ENCODE results near the gene NPAS3.
A peak's percentile ranks its signal among the peaks of the same experiment; 100 is the strongest.

GRCh38 chr14:33849455-33849801 lies 910.7 kb downstream of the NPAS3 start:
- TF ChIP-seq, protein P1, sequence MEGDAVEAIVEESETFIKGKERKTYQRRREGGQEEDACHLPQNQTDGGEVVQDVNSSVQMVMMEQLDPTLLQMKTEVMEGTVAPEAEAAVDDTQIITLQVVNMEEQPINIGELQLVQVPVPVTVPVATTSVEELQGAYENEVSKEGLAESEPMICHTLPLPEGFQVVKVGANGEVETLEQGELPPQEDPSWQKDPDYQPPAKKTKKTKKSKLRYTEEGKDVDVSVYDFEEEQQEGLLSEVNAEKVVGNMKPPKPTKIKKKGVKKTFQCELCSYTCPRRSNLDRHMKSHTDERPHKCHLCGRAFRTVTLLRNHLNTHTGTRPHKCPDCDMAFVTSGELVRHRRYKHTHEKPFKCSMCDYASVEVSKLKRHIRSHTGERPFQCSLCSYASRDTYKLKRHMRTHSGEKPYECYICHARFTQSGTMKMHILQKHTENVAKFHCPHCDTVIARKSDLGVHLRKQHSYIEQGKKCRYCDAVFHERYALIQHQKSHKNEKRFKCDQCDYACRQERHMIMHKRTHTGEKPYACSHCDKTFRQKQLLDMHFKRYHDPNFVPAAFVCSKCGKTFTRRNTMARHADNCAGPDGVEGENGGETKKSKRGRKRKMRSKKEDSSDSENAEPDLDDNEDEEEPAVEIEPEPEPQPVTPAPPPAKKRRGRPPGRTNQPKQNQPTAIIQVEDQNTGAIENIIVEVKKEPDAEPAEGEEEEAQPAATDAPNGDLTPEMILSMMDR (conservative IDR thresholded peaks at IDR 0.05; ENCODE audit: low read length) = 0 out of 2 replicates have a peak, but pooled peaks have one; percentile 4
- TF ChIP-seq EZH2phosphoT487 (IDR thresholded peaks at IDR 0.05; ENCODE audit: borderline replicate concordance, low read depth, low read length) = no peak
